Hematopoietic multipotent progenitor cell treated with erythropoietin and hydrocortisone succinate and interleukin-3 and kit ligand, for 4 days (in vitro differentiated cells): Measurements from ENCODE around the gene PDE6G.

Experiments
- DNase-seq: peaks from one replicate; pipeline ENCODE4 v3.0.0-alpha.2; 2015

Gene PDE6G

DNA sequence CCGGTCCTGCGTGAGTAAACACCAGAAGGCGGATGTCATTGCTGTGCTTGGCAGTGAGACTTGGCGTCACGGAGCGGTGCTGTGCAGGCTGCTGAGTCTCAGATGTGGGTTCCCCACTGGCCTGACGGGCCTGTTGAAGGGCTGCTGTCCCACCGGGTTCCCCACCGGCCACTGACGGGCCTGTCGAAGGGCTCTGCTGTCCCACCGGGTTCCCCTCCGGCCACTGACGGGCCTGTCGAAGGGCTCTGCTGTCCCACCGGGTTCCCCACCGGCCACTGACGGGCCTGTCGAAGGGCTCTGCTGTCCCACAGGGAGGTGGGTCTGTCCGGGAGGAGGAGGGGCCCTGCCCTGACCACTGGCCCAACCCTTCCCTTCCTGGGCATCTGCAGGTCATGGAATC, 30.3 kb upstream of the PDE6G start:
- no peak for DNase-seq

DNA sequence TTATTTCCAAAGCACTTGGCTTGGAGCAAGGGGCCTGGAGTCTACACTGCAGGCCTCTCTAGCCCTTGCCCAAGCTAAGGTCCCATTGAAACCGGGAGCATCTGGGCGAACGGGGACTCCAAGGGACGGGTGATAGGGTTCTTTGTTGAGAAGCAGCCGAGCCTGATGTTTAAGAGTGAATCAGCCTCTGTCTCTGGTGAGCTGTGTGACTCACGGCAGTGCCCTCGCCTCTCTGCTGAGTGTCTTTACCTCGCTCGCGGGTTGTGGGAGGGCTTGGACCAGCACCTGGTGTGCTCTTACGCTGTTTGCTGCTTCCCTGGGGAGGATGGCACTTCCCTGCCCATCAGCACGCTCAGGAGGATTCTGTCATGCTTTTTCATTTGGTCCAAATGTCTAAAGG, 28.8 kb upstream of the PDE6G start:
- DNase-seq: no peak

DNA sequence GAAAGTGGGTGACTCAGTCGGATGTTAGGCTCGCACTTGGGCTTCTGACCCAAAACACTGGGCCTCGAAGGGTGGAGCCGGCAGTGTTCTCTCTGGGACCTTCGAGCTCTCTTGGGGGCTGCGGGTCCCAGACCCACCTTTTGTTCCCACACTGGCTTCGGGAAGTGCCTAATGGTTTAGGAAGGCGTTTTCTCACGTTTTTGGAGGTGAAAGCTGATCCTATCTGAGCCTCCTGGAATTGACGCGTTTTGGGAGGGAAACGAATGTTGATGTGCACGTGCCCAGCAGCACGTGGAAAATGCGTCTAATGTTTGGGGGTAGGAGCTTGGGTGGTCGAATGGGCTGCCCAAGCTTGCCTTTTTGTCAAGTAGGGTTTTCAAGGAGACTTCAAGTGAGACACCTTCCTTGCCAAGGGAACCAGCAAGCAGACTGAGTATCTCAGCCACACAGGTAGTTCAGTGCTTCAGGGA, 28.1 kb upstream of the PDE6G start:
- DNase-seq: peak; percentile 51

DNA sequence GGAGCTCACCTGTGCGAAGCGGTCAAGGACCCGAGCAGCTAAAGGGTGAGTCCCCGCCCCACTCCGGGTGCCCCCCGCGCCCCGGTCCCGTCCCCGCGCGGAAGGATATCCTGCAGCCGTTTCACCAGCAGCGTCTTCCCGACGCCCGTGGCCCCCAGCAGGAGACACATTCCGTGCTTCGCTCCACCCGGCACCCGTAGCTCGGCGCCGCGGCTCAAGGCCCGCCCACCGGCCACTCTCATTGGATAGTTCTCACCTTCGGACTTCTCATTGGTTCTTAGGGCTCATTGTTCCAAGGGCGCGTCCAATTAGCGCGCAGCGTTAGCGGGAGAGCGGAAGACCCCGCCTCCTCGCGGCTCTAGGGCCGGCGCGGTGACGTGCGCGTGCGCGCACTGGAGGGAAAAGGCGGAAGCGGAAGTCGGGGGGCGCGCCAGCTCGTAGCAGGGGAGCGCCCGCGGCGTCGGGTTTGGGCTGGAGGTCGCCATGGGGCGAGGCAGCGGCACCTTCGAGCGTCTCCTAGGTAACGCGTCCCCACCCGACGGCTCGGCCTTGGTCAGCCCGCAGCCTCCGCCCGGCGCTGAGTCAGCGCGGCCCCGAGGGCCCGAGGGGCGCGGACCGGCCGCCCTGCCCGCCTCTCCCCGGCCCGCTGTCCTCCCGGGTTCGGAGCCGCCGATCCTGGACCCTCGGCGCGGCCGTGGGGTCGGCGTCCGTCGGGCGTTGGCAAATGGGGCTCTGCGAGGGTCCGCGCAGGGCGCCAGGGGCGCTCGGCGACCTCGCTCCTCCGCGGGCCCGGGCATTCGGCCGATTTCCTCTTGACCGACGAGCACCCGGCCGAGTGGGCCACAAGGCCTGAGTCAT, 27.5 kb upstream of the PDE6G start, which contains the start of the genes ARL16 and HGS:
Gene ARL16 (minus strand): TSS at position 214 of the 858 bp plus-strand sequence. CDS start 44 bp downstream, at position 170.
Gene HGS (plus strand): TSS at position 428 of the 858 bp plus-strand sequence. CDS start 56 bp downstream, at position 484.
- peak; percentile 99 for DNase-seq

DNA sequence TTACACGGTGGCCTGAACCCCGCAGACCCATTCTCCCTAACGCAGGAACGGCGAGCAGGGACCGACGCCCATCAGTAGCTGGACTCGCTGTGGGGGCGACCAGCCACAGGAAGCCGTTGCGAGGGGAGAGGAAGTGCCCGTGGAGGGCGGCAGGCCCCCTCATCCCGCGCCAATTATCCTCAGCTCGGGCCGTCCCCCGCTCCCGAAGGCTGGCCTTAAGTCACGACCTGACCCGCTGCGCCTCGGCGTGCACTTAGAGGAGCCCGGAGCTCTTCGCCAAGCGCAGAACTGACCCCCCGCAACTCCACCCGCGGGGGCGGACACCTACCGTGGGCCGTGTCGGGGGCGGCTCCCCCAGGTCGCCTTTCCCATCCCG, 26.9 kb upstream of the PDE6G start:
- DNase-seq: peak; percentile 55

DNA sequence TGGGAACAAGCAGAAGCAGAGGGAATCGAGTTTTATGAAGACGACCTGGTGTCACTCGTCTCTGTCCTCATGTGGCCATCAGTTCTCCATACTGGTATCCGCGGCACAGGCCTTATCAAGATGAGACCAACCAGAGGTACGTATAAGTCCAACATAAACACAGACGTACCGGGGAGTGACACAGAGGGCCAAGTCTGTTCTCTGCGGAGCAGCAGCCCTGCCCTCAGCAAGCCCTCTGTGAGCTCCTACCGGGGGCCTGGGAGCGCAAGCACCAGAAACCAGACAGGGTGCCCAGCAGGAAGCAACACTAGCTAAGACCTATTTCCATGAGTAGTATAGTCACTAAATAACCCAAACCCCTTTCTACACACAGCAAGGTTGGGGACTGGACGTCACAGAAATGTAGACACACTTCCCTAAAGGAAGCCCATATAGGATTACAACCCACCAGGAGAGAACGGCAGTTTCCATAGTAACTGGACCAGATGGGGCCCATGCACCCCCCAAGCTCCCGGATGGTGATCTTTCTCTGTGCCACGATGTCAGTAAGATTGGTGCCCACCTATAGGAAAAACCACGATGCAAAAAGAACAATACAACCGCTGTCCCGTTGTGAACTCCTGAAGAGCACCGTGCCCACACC, 26.3 kb upstream of the PDE6G start:
- peak; percentile 26 for DNase-seq

DNA sequence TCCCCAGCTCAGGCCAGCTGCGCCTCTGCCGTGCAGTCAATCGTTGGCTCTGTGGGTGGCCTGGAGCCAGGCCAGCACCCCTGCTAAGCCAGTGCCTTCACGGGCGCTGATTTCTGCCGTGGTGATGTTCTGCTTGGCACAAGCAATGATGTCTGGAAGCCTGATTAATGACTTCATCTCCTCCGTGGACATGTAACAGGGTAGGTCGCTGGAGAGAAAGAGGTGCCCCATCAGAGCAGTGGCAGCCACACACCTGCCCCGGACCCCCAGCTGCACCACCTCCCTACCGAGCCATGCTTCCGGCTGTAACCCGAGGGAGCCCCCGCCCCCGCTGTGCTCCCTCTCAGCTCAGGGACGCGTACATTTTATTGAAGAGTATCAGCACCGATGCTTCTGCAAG, 25.3 kb upstream of the PDE6G start:
- no peak for DNase-seq

DNA sequence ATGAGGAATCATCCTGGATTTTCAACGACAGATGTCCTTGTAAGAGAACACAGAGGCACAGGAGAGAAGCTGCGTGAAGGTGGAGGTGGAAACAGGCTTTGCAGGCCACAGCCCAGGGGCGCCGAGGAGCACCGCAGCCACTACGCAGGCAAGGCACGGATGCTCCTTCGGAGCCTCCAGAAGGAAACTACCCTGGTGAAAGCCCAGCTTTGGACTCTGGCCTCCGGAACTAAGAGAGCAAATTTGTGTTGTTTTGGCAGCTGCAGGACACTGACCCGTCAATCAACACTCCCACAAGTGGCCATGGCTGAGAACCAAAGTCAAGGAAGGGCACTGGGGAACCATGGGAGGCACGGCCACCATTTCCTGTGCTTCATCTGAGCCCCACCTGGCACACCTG, 23.8 kb upstream of the PDE6G start:
- no peak for DNase-seq

DNA sequence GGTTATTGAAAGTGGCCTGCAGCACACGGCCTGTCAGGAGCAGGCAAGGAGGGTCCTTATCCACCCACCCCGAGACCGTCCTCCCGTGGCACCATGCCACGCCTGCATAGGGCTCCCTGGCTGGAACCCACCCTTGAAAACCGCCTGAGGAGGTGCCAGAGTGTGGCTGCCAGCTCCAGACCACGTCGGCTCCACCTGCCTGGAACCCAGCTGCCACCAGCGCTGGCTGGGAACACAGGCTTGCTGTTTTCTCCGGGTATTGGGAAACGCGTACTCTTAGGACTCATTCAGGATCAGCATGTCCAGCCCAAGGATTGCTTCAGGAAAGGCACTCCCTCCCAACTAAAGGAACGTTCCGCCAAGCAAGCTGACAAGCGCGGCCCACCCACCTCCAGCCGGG, 20.6 kb upstream of the PDE6G start:
- no peak for DNase-seq

DNA sequence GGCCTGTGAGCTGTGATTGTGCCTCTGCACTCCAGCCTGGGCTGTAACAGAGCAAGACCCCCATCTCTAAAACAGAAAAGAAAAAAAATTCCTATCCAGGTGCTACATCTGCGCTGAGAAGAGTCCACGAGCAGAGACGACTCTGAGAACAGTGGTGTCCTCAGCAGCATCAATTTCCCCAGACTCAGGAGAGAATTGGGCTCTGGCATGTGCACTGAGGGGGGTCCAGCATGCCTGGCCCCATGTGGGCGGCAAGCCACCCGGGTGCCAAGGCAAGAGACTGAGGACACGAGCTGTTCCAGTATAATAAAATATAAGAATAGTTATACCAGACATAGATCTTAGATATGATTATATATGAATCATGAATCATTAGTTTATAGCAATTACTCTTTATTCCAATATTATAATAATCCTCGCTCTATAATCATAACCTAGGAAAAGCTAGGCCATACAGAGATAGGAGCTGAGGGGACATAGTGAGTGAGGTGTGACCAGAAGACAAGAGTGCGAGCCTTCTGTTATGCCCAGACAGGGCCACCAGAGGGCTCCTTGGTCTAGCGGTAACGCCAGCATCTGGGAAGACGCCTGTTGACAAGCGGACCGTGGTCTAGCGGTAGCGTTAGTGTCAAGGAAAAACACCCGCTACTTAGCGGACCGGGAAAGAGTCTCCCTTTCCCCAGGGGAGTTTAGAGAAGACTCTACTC, 19.3 kb upstream of the PDE6G start:
- DNase-seq: peak; percentile 55

DNA sequence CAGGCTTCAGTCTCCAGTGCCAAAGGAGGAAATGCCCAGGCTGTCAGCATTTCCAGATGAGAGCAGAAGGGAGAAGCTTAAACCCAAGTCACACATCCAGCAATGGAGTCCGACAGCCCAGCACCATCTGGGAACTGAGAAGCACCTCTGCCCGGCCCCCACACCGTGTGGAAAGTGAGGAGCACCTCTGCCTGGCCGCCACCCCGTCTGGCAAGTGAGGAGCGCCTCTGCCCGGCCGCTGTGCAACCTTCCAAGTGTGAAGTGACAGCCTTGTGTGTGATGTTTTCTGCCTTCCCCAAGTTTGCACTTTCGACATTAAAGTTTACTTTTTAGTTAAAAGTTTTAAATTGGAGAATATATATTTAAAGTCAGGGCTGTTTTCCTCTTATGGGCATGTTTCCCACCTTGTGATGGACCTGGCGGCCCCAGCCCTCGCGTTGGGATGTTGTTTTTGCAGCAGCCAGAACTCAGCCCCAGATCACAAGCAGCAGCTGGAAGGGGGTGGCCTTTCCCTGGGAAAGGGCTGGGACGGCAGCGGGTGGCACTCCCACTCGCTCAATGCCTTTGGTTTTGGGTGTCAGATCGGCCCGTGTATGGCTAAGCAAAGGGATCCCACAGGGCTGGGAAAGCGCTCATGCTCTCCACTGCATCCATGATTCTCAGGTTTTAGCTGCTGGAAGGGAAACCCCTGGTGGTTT, 17.4 kb upstream of the PDE6G start:
- DNase-seq: no peak

DNA sequence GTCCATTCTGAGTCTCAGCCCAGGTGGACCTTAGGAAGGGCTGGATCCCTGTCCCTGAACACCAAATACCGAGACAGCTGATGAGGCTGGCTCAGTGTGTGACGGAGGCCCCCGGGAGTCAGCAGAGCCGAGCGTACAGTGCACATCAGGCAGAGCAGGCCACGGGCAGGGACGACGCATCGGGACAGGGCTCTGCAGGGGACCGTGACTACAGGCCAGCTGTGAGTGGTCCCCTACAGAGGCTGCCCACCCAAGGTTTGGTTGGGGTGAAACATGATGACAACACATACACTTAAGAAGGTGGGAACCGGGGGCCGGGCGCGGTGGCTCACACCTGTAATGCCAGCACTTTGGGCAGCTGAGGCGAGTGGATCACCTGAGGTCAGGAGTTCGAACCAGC, 16.6 kb upstream of the PDE6G start:
- DNase-seq: no peak

DNA sequence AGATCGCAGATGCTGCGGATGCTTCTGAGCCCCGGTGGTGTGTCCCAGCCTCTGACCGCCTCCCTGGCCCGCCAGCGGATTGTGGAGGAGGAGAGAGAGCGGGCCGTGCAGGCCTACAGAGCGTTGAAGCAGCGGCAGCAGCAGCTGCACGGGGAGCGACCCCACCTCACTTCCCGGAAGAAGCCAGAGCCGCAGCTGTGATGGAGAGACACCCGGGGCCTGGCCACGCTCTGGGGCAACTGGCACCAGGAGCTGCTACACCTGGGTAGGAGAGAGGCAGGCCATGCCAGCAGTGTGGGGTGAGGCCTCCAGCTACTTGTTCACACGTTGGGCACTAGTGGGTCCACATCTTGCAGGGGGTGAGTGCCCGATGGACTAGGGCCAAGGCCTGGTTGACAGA, 16.2 kb upstream of the PDE6G start:
- no peak for DNase-seq

DNA sequence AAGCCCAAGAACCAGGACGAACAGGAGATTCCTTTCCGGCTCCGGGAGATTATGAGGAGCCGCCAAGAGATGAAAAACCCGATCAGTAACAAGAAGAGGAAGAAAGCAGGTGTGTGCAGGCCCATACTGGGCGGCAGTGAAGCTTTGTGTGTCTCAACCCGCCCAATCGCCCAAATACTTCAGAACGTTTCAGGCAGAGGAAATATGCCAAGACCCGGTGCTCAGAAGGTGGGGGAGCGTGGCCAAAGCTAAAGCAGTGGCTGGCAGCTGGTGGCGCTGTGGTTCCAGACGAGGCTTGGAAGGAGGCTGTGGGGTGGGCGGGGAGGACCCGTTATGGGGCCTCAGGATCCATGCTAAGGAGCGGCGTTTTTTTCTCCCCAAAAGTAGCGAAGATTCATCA, 11.4 kb upstream of the PDE6G start:
- DNase-seq: peak; percentile 66

DNA sequence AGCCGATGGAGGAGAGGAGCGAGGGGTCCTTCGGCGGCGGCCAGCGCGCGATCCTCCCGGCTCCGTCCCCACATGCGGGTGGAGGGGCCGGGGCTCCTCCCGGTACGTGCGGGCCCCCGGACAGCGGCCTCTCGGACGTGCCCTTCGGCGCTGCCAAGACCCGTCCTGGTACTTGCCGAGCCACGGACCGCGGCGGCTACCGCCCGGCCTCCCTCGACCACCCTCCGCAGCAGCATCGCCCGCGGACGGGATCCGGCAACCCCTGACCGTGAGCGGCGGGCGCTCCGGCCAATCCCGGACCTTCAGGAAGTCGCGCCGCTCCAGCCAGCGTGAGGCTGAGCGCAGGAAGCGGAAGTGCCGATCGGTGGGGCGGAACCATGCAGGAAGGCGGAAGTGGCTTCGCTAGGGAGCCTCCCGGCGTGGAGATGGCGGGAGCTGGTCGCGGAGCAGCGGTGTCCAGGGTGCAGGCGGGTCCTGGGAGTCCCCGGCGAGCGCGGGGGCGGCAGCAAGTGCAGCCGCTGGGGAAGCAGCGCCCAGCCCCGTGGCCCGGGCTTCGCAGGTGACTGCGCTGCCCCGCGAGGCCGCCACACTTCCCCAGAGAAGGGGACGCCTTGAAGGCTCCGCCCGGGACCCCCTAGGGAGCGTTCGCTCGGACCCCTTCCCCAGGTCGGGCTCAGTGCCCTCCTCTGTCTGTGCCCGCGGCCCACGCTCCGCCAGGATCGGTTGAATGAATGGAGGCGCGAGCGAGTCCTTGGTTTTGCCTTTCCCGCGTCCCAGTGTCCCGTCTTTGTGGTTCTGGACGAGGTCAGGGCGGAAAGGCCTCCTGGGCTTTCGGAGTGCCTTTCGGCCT, 10.2 kb upstream of the PDE6G start, which contains the start of the genes CCDC137 and OXLD1:
Gene CCDC137 (plus strand): TSS at position 396 of the 850 bp plus-strand sequence. CDS start 30 bp downstream, at position 426.
Gene OXLD1 (minus strand): TSS at position 264 of the 850 bp plus-strand sequence. CDS start 28 bp downstream, at position 236.
- peak; percentile 99 for DNase-seq

DNA sequence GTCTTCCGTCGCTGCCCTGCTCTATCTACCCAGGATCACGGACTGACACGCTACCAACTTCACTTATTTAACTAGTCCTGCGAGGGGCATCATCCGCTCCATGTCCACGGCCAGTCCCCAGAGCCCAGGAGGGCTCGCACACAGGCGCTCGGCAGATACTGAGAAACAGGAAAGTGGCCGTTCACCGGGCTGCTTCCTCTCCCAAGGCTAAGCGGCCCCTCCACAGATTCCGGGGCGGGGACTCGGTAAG, 9.7 kb upstream of the PDE6G start:
- peak; percentile 77 for DNase-seq

DNA sequence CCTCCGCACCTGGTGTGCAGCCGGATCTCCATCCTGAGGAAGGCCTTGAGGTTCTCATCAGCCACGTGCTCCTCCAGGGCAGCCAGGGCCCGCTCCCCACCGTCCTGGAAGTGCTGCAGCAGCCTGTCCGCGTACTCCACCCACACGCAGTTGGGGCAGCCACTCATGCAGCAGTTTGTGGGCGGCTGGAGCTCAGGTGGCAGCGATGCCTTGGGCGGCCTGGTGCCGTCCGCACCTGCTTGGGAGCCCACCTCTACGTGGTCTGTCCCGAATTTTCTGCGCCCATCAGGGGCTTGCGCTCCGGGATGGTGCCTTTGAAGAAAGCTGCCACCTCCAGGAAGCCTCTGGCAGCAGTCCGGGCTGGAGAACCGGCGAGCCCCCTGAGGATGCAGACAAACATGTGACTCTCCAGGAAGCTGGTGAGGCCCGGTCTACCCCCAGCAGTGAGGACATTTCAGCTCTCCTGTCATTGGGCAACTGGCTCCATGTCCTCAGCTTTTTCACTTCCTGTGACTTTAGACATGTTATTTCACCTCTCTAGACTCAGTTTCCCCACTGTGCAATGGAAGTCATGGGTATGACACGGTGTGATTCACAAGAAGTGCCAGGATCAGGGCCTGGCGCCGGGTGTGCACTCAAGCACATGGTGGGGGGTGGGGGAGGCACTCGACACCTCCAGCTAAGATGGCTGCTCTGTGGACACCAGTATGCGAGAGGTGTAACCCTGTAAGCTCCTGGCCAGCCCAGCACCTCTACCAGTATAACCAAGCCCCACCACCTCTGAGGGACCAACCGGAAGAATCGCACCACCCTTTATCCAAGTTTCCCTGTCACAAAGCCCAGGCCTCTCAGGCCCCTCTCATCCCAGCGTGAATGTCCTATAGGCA, 9.1 kb upstream of the PDE6G start:
- DNase-seq: peak; percentile 79

DNA sequence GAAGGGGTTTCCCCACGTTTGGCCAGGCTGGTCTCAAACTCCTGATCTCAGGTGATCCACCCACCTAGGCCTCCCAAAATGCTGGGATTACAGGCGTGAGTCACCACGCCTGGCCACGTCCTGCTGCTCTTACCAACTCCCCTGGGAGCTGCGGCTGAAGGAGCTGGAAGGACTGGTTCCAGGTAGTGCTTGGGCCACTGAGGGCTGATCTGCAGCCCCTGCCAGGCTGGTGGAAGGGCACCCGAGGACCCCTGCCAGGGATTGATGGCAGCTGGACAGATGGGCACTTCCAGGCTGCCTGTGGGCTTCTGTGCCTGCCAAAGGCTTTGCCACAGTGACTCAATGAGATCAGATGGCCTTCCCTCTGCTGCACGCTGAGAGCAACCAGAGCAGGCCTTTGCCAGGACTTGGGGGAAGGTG, 7.7 kb upstream of the PDE6G start:
- DNase-seq: no peak

DNA sequence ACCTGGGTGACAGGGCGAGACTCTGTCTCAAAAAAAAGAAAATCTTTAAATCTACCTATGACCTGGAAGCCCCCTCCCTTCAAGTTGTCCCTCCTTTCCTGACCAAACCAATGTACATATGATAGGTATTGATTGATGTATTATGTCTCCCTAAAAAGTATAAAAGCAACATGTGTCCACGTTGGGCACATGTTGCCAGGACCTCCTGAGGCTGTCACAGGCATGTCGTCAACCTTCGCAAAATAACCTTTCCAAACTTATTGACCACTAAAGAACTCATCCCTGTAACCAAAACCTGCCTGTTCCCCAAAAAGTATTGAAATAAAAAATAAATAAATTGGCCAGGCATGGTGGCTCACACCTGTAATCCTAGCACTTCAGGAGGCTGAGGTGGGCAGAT, 5.7 kb upstream of the PDE6G start:
- no peak for DNase-seq

DNA sequence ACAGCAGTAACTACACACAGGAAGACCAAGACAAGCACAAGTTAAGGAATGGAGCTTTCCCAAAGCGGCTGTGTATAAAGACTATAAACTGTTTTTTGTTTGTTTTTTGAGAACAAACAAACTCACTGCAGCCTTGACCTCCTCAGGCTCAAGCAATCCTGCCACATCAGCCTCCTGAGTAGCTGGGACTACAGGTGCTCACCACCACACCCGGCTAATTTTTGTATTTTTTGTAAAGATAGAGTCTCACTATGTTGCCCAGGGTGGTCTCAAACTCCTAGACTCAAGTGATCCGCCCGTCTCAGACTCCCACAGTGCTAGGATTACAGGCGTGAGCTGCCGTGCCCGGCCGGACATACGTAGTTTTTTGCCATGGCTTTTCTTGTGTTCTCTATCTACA, 4.1 kb upstream of the PDE6G start:
- DNase-seq: no peak

DNA sequence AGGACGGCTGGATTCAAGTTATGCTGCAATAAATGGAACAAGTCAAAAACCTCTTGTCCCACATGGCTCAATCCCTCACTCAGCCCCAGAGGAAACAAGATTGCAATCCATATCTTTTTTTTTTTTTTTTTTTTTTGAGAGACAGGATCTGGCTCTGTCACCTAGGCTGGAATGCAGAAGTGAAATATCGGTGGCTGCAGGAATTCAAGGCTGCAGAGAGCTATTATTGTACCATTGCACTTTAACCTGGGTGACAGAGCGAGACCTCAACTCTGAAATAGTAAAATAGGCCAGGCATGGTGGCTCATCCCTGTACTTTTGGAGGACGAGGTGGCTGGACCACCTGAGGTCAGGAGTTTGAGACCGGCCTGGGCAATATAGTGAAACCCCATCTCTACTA, 2.7 kb upstream of the PDE6G start:
- no peak for DNase-seq
